D721Med (cell line): ENCODE measurements around the gene KIF1A.

Experiments used
- DNase-seq: peaks from one replicate; pipeline ENCODE4 v3.0.0; 2011; ENCODE audit warnings: low spot score; ENCODE audit not compliant: insufficient read length
- FAIRE-seq: peaks from 2 replicates; lab custom pipeline; 2011; peaks lifted over from hg19 to GRCh38; lab: Jason Lieb, UNC
- CTCF ChIP-seq: IDR thresholded peaks from 2 replicates; pipeline ENCODE4 v1.5.1; 2012; ENCODE audit warnings: mild to moderate bottlenecking, control low read depth; ENCODE audit not compliant: insufficient read depth; ENCODE audit errors: missing control alignments

Gene KIF1A

GRCh38 chr2:240789051-240789453 is 31.0 kb downstream of the KIF1A start:
- FAIRE-seq (no peak), DNase-seq (no peak)
- no peak for TF ChIP-seq CTCF

GRCh38 chr2:240788482-240788881 is 31.5 kb downstream of the KIF1A start:
- FAIRE-seq, result no peak
- no peak for TF ChIP-seq CTCF
- no peak for DNase-seq

GRCh38 chr2:240787521-240788472 is 32.2 kb downstream of the KIF1A start:
- no peak for FAIRE-seq
- no peak for TF ChIP-seq CTCF
- no peak for DNase-seq

GRCh38 chr2:240786871-240787311 is 33.1 kb downstream of the KIF1A start:
- TF ChIP-seq CTCF, result no peak
- DNase-seq (no peak), FAIRE-seq (no peak)

- no peak for TF ChIP-seq CTCF
- DNase-seq (no peak), FAIRE-seq (no peak)
Measured at GRCh38 chr2:240786355-240786841, 33.6 kb downstream of the KIF1A start.

GRCh38 chr2:240785424-240786335 is 34.3 kb downstream of the KIF1A start:
- FAIRE-seq (no peak), DNase-seq (no peak)
- TF ChIP-seq CTCF, result no peak
